OCI-LY1 (cell line): ENCODE measurements around the gene HSD11B1L.

Experiments used
- H2AFZ ChIP-seq: fragments of 200-600 bp; sonication (generic), shearing (Covaris generic); 2 replicates; pipeline ENCODE4 v1.6.0; 2014; ENCODE audit warnings: antibody characterized with exemption, mild to moderate bottlenecking, low read length
- H3F3A ChIP-seq: fragments of 200-600 bp; sonication (generic), shearing (Covaris generic); 2 replicates; pipeline ENCODE4 v1.6.0; 2014; ENCODE audit warnings: mild to moderate bottlenecking, antibody characterized with exemption, low read length, moderate library complexity; ENCODE audit not compliant: insufficient read depth
- H3K27ac ChIP-seq: fragments of 200-600 bp; sonication (generic); 2 replicates; pipeline ENCODE4 v1.5.1; 2014; ENCODE audit warnings: low read length, mixed run types, mild to moderate bottlenecking, low read depth; ENCODE audit not compliant: poor library complexity, severe bottlenecking
- H3K27me3 ChIP-seq: fragments of 200-600 bp; sonication (generic); 2 replicates; pipeline ENCODE4 v1.6.0; 2014; ENCODE audit warnings: antibody characterized with exemption, mild to moderate bottlenecking, low read length, moderate library complexity; ENCODE audit not compliant: insufficient read depth
- H3K36me3 ChIP-seq: fragments of 200-600 bp; sonication (generic); 2 replicates; pipeline ENCODE4 v1.6.1; 2014; ENCODE audit warnings: mild to moderate bottlenecking, antibody characterized with exemption, low read length, moderate library complexity, mixed read lengths; ENCODE audit not compliant: insufficient read depth
- H3K4me1 ChIP-seq: fragments of 200-600 bp; sonication (generic); 2 replicates; pipeline ENCODE4 v1.5.1; 2014; ENCODE audit warnings: mild to moderate bottlenecking, low read length, moderate library complexity; ENCODE audit not compliant: insufficient read depth, severe bottlenecking
- H3K4me2 ChIP-seq: fragments of 200-600 bp; sonication (generic), shearing (Covaris generic); 2 replicates; pipeline ENCODE4 v1.6.1; 2014; ENCODE audit warnings: low read length
- H3K4me3 ChIP-seq: fragments of 200-600 bp; sonication (generic); 2 replicates; pipeline ENCODE4 v1.5.1; 2014; ENCODE audit warnings: low read length, low read depth, mild to moderate bottlenecking, mixed read lengths; ENCODE audit not compliant: poor library complexity, severe bottlenecking
- H3K79me2 ChIP-seq: fragments of 200-600 bp; shearing (Covaris generic); 2 replicates; pipeline ENCODE4 v1.6.1; 2016; ENCODE audit warnings: mixed run types, low read length, mixed read lengths; ENCODE audit not compliant: insufficient read depth
- H3K9ac ChIP-seq: fragments of 200-600 bp; sonication (generic), shearing (Covaris generic); 2 replicates; pipeline ENCODE4 v1.6.1; 2014; ENCODE audit warnings: mild to moderate bottlenecking, low read length, mixed read lengths
- H3K9me2 ChIP-seq: fragments of 200-600 bp; sonication (generic), shearing (Covaris generic); 2 replicates; pipeline ENCODE4 v1.6.1; 2014; ENCODE audit warnings: low read depth, mild to moderate bottlenecking, low read length, mixed read lengths
- H3K9me3 ChIP-seq: fragments of 200-600 bp; shearing (Covaris generic); 2 replicates; pipeline ENCODE4 v1.6.1; 2014; ENCODE audit warnings: low read length, mixed read lengths
- H4K20me1 ChIP-seq: fragments of 200-600 bp; sonication (generic), shearing (Covaris generic); 2 replicates; pipeline ENCODE4 v1.6.0; 2016; ENCODE audit warnings: mild to moderate bottlenecking, low read length; ENCODE audit not compliant: insufficient read depth
- CTCF ChIP-seq: fragments of 200-600 bp; sonication (generic), shearing (Covaris generic); IDR thresholded peaks from 2 replicates; pipeline ENCODE4 v1.5.1; 2017; ENCODE audit warnings: mild to moderate bottlenecking, antibody characterized with exemption, low read length, moderate library complexity, mixed read lengths
- EZH2 ChIP-seq: fragments of 200-600 bp; sonication (generic), shearing (Covaris generic); IDR thresholded peaks from 2 replicates; pipeline ENCODE4 v1.8.0; 2017; ENCODE audit warnings: borderline replicate concordance, mixed run types, mild to moderate bottlenecking, antibody characterized with exemption, low read length, moderate library complexity, mixed read lengths

Gene HSD11B1L

GRCh38 chr19:5692723-5693194 lies 11.9 kb downstream of the HSD11B1L start:
- Histone ChIP-seq H3K4me1 (peaks cover 38% of the 10 kb centered on the region), H3K36me3 (peaks cover 74% of the 10 kb centered on the region), H3K9ac (peak overlapping the region; percentile 12; the same call in 1 of the 2 replicates), H3K4me2 (peak overlapping the region; percentile 68), H2AFZ (no peak overlapping the region), H3F3A (no peaks in the 10 kb centered on the region), H3K79me2 (peaks cover 32% of the 10 kb centered on the region), H3K27ac (no peak overlapping the region), H3K9me3 (no peaks in the 10 kb centered on the region), H3K9me2 (no peaks in the 10 kb centered on the region), H3K4me3 (peak overlapping the region; percentile 99), H3K27me3 (no peaks in the 10 kb centered on the region), H4K20me1 (no peaks in the 10 kb centered on the region)
- TF ChIP-seq EZH2: no peak
- TF ChIP-seq CTCF: no peak

- H3K9ac ChIP-seq: no peak overlapping the region; the same call in 1 of the 2 replicates
- H3K4me3 ChIP-seq: peak overlapping the region; percentile 99
- H3K36me3 ChIP-seq: peaks cover 81% of the 10 kb centered on the region
- H3K4me2 ChIP-seq: peak overlapping the region; percentile 68; the same call in 1 of the 2 replicates
- H3K79me2 ChIP-seq: peaks cover 32% of the 10 kb centered on the region
- no peak overlapping the region for H2AFZ ChIP-seq
- H3F3A ChIP-seq: no peaks in the 10 kb centered on the region
- peaks cover 39% of the 10 kb centered on the region for H3K4me1 ChIP-seq
- H3K27me3 ChIP-seq: no peaks in the 10 kb centered on the region
- H4K20me1 ChIP-seq: no peaks in the 10 kb centered on the region
- H3K9me3 ChIP-seq: no peaks in the 10 kb centered on the region
- no peak overlapping the region for H3K27ac ChIP-seq
- H3K9me2 ChIP-seq: no peaks in the 10 kb centered on the region
- TF ChIP-seq EZH2 (no peak), CTCF (no peak)
Observed at GRCh38 chr19:5693195-5694166, 12.7 kb downstream of the HSD11B1L start.

- Histone ChIP-seq H3K4me1 (peaks cover 48% of the 10 kb centered on the region), H3K36me3 (peaks cover 84% of the 10 kb centered on the region), H3K9ac (no peak overlapping the region), H3K4me3 (no peak overlapping the region), H3K4me2 (peak overlapping the region; percentile 18; the same call in 1 of the 2 replicates), H4K20me1 (no peaks in the 10 kb centered on the region), H3K79me2 (peaks cover 32% of the 10 kb centered on the region), H3K27me3 (no peaks in the 10 kb centered on the region), H3K9me3 (no peaks in the 10 kb centered on the region), H3K9me2 (no peaks in the 10 kb centered on the region), H3K27ac (no peak overlapping the region), H3F3A (no peaks in the 10 kb centered on the region), H2AFZ (no peak overlapping the region)
- TF ChIP-seq EZH2: no peak
- TF ChIP-seq CTCF: no peak
Observed at GRCh38 chr19:5694167-5694955, 13.5 kb downstream of the HSD11B1L start.
